PFSK-1 (cell line): ENCODE measurements around the gene ADAMTS13.

Source experiments
- FOXP2 ChIP-seq: optimal IDR thresholded peaks from 2 replicates; pipeline ENCODE3; 2011; ENCODE audit warnings: borderline replicate concordance, control low read depth, inconsistent platforms; ENCODE audit not compliant: insufficient read depth; ENCODE audit errors: extremely low read length, extremely low read depth
- POLR2AphosphoS5 ChIP-seq: IDR thresholded peaks from 2 replicates; pipeline ENCODE4 v1.6.1; 2012; ENCODE audit warnings: low read depth, mild to moderate bottlenecking, control low read depth, low read length, moderate library complexity
- TAF1 ChIP-seq: IDR thresholded peaks from 2 replicates; pipeline ENCODE4 v1.6.1; 2012; ENCODE audit warnings: low read length, control low read depth, borderline replicate concordance; ENCODE audit not compliant: insufficient read depth
- TF ChIP-seq, protein P1 (sequence below), 2 experiments: IDR thresholded peaks; 2 replicates each; pipeline versions ENCODE4 v1.6.1 to v1.8.0; 2011 to 2012; ENCODE audit warnings: low read depth in 2 of 2, low read length in 2 of 2, control low read depth in 1 of 2, inconsistent platforms in 1 of 2, mild to moderate bottlenecking in 1 of 2, moderate library complexity in 1 of 2; ENCODE audit not compliant: insufficient read depth in 1 of 2

DNA sequence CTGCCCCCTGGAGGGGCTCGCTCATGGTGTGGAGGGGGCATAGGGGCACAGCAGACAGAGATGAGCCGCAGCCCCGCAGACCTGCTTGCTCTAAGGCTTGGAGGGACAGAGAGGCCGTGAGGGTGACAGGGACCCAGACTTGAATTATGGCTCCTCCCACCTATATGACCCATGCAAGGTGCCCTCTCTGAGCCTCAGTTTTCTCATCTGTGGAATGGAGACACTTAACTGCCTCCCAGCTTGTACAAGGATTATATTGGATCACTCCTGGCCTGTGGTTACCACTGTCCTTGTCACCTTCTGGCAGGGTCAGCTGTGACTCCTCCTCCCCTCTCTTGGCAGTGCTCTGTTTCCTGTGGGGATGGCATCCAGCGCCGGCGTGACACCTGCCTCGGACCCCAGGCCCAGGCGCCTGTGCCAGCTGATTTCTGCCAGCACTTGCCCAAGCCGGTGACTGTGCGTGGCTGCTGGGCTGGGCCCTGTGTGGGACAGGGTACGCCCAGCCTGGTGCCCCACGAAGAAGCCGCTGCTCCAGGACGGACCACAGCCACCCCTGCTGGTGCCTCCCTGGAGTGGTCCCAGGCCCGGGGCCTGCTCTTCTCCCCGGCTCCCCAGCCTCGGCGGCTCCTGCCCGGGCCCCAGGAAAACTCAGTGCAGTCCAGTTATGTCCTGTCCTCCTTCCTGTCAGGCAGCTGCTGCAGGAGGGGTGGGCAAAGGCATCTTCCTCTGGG, 32.9 kb downstream of the ADAMTS13 start:
- no peak for TF ChIP-seq TAF1
- TF ChIP-seq, protein P1, sequence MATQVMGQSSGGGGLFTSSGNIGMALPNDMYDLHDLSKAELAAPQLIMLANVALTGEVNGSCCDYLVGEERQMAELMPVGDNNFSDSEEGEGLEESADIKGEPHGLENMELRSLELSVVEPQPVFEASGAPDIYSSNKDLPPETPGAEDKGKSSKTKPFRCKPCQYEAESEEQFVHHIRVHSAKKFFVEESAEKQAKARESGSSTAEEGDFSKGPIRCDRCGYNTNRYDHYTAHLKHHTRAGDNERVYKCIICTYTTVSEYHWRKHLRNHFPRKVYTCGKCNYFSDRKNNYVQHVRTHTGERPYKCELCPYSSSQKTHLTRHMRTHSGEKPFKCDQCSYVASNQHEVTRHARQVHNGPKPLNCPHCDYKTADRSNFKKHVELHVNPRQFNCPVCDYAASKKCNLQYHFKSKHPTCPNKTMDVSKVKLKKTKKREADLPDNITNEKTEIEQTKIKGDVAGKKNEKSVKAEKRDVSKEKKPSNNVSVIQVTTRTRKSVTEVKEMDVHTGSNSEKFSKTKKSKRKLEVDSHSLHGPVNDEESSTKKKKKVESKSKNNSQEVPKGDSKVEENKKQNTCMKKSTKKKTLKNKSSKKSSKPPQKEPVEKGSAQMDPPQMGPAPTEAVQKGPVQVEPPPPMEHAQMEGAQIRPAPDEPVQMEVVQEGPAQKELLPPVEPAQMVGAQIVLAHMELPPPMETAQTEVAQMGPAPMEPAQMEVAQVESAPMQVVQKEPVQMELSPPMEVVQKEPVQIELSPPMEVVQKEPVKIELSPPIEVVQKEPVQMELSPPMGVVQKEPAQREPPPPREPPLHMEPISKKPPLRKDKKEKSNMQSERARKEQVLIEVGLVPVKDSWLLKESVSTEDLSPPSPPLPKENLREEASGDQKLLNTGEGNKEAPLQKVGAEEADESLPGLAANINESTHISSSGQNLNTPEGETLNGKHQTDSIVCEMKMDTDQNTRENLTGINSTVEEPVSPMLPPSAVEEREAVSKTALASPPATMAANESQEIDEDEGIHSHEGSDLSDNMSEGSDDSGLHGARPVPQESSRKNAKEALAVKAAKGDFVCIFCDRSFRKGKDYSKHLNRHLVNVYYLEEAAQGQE (IDR thresholded peaks at IDR 0.05; ENCODE audit: insufficient read depth in 1 of 2, low read depth in 2 of 2, low read length in 2 of 2) = no peak
- no peak for TF ChIP-seq POLR2AphosphoS5
- no peak for TF ChIP-seq FOXP2
